ENCODE measurements around the gene ZNF512B. TPM values are rescaled to one million over a fixed set of nuclear protein-coding genes. Genes with fewer than 3 reads are reported as not detected.

ZNF512B gene
- total and polyA plus RNA-seq, 9 donors = 2.5 to 24.7 (median 20.2) TPM

GRCh38 chr20:63945921-63946920, 23.5 kb downstream of the ZNF512B start:
- no peak for TF ChIP-seq CTCF (IDR thresholded peaks at IDR 0.05)
- no peak for TF ChIP-seq POLR2A (IDR thresholded peaks at IDR 0.05)
- TF ChIP-seq EP300 (IDR thresholded peaks at IDR 0.05) = no peak
- intact Hi-C loops (cut with DNase I) = no loop called here
- H3K4me3 ChIP-seq = no peak overlapping the region
- peak in 3 of 5 donors; percentile 13 to 40 (median 36) for DNase-seq
- H3K4me1 ChIP-seq (ENCODE audit: insufficient read depth) = peaks cover 14% of the 10 kb centered on the region
- 88 to 92% (median 88%) methylated on average over 37 to 39 of the region's 39 CpGs for WGBS, 3 donors
- no peaks in the 10 kb centered on the region for H3K9me3 ChIP-seq
- H3K36me3 ChIP-seq = no peaks in the 10 kb centered on the region
- H3K27ac ChIP-seq = no peak overlapping the region
- H3K27me3 ChIP-seq = no peaks in the 10 kb centered on the region

GRCh38 chr20:63945031-63945658, 24.6 kb downstream of the ZNF512B start:
- no peaks in the 10 kb centered on the region for H3K36me3 ChIP-seq
- no peak overlapping the region for H3K27ac ChIP-seq
- H3K9me3 ChIP-seq = no peaks in the 10 kb centered on the region
- no peak for TF ChIP-seq EP300 (IDR thresholded peaks at IDR 0.05)
- no peak for TF ChIP-seq POLR2A (IDR thresholded peaks at IDR 0.05)
- no peak for TF ChIP-seq CTCF (IDR thresholded peaks at IDR 0.05)
- peaks cover 6% of the 10 kb centered on the region for H3K4me1 ChIP-seq (ENCODE audit: insufficient read depth)
- 80 to 84% (median 80%) methylated on average over 16 to 17 of the region's 17 CpGs for WGBS, 3 donors
- H3K27me3 ChIP-seq = no peaks in the 10 kb centered on the region
- intact Hi-C loops (cut with DNase I) = no loop called here
- peak in 1 of 5 donors; percentile 28 for DNase-seq
- H3K4me3 ChIP-seq = no peak overlapping the region

GRCh38 chr20:63944078-63944941, 25.4 kb downstream of the ZNF512B start:
- intact Hi-C loops (cut with DNase I) = no loop called here
- H3K27ac ChIP-seq = no peak overlapping the region
- H3K9me3 ChIP-seq = no peaks in the 10 kb centered on the region
- WGBS, 3 donors = 83 to 86% (median 83%) methylated on average over 30 to 35 of the region's 35 CpGs
- H3K4me3 ChIP-seq = no peak overlapping the region
- H3K4me1 ChIP-seq (ENCODE audit: insufficient read depth) = no peaks in the 10 kb centered on the region
- no peak for TF ChIP-seq POLR2A (IDR thresholded peaks at IDR 0.05)
- no peak for TF ChIP-seq CTCF (IDR thresholded peaks at IDR 0.05)
- peak in 2 of 5 donors; percentile 41 to 50 for DNase-seq
- no peaks in the 10 kb centered on the region for H3K36me3 ChIP-seq
- H3K27me3 ChIP-seq = no peaks in the 10 kb centered on the region

- TF ChIP-seq CTCF (IDR thresholded peaks at IDR 0.05) = no peak
- Histone ChIP-seq H3K4me1 (ENCODE audit: insufficient read depth) (no peaks in the 10 kb centered on the region), H3K4me3 (no peak overlapping the region), H3K27me3 (no peaks in the 10 kb centered on the region), H3K9me3 (no peaks in the 10 kb centered on the region), H3K36me3 (no peaks in the 10 kb centered on the region), H3K27ac (no peak overlapping the region)
- intact Hi-C loops (cut with DNase I) = no loop called here
- 90 to 95% (median 94%) methylated on average over 3 of the region's 3 CpGs for WGBS, 3 donors
- DNase-seq = no peak
Observed at GRCh38 chr20:63943808-63944077, 26.0 kb downstream of the ZNF512B start.

Measured in ovary (tissue), 9 donors.